Measurements from ENCODE around the gene PALMD.

- TF ChIP-seq, protein P1, sequence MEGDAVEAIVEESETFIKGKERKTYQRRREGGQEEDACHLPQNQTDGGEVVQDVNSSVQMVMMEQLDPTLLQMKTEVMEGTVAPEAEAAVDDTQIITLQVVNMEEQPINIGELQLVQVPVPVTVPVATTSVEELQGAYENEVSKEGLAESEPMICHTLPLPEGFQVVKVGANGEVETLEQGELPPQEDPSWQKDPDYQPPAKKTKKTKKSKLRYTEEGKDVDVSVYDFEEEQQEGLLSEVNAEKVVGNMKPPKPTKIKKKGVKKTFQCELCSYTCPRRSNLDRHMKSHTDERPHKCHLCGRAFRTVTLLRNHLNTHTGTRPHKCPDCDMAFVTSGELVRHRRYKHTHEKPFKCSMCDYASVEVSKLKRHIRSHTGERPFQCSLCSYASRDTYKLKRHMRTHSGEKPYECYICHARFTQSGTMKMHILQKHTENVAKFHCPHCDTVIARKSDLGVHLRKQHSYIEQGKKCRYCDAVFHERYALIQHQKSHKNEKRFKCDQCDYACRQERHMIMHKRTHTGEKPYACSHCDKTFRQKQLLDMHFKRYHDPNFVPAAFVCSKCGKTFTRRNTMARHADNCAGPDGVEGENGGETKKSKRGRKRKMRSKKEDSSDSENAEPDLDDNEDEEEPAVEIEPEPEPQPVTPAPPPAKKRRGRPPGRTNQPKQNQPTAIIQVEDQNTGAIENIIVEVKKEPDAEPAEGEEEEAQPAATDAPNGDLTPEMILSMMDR (IDR thresholded peaks at IDR 0.05), result no peak
- no peak for TF ChIP-seq POLR2A (IDR thresholded peaks at IDR 0.05)
Measured at GRCh38 chr1:99670583-99670982, 24.7 kb downstream of the PALMD start.
